Measurements from ENCODE around the gene SLC39A11.

DNA sequence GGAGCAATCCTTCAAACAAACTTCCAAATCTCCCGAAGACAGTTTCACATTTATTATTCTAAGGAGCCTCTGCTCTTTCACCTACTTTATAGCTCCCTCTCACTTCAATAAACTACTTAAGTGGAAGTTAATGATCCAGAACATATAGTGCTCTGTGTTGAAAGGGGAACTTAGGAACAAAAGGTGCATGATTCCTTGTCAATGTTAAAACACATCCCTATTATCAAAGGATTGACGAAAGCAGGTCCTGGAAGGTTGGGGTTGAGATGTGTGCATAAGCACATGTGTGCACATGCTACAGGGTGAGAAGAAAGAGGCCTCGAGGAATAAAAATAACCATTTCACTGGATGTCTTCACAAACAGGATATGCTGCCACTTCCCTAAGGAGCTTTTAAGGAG is 170.3 kb downstream of the SLC39A11 start:
- TF ChIP-seq, protein P1, sequence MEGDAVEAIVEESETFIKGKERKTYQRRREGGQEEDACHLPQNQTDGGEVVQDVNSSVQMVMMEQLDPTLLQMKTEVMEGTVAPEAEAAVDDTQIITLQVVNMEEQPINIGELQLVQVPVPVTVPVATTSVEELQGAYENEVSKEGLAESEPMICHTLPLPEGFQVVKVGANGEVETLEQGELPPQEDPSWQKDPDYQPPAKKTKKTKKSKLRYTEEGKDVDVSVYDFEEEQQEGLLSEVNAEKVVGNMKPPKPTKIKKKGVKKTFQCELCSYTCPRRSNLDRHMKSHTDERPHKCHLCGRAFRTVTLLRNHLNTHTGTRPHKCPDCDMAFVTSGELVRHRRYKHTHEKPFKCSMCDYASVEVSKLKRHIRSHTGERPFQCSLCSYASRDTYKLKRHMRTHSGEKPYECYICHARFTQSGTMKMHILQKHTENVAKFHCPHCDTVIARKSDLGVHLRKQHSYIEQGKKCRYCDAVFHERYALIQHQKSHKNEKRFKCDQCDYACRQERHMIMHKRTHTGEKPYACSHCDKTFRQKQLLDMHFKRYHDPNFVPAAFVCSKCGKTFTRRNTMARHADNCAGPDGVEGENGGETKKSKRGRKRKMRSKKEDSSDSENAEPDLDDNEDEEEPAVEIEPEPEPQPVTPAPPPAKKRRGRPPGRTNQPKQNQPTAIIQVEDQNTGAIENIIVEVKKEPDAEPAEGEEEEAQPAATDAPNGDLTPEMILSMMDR (conservative IDR thresholded peaks at IDR 0.05 in 1 of 2, IDR thresholded peaks at IDR 0.05 in 1 of 2; ENCODE audit: extremely low read depth in 1 of 2, insufficient read depth in 1 of 2, low read depth in 1 of 2, low read length in 2 of 2): no peak
- TF ChIP-seq EZH2 (IDR thresholded peaks at IDR 0.05; ENCODE audit: borderline replicate concordance, low read length): no peak
